A673 (cell line): Measurements from ENCODE around the gene CORO2A. TPM values are rescaled to one million over a fixed set of nuclear protein-coding genes. Genes with fewer than 3 reads are reported as not detected.

ENCODE experiments used
- BruUV-seq: library from RNA; stranded (reverse); fragments of 400-500 nt; replicated peaks from 2 replicates; lab custom pipeline; 2021; lab: Mats Ljungman, UMichigan
- CTCF ChIA-PET: fragments of 300-600 bp; sonication (Branson Sonifier 250); formaldehyde crosslinking; loops from one replicate; lab custom pipeline; 2022; ENCODE audit warnings: antibody characterized with exemption; lab: Charles Lee
- POLR2A ChIA-PET: fragments of 300-600 bp; sonication (Branson Sonifier 250); formaldehyde crosslinking; loops from one replicate; lab custom pipeline; 2022; ENCODE audit warnings: antibody characterized with exemption; ENCODE audit not compliant: low non-redundant PET; lab: Charles Lee
- DNase-seq: peaks from one replicate; pipeline ENCODE4 v3.0.0-alpha.2; 2015; ENCODE audit warnings: low spot score
- H3K27ac ChIP-seq: fragments of 200-600 bp; sonication (generic); 2 replicates; pipeline ENCODE4 v1.5.1; 2016; ENCODE audit warnings: mixed run types, low read depth, mild to moderate bottlenecking, mixed read lengths, antibody characterized with exemption, low read length; ENCODE audit not compliant: poor library complexity, severe bottlenecking
- H3K27me3 ChIP-seq: fragments of 200-600 bp; sonication (generic); replicated peaks from 2 replicates; pipeline ENCODE4 v1.6.1; 2017; ENCODE audit warnings: mixed run types, low read depth, mild to moderate bottlenecking, mixed read lengths, antibody characterized with exemption, low read length; ENCODE audit not compliant: insufficient read depth, poor library complexity
- H3K36me3 ChIP-seq: fragments of 200-600 bp; sonication (generic); 2 replicates; pipeline ENCODE4 v1.6.1; 2016; ENCODE audit warnings: mixed run types, mild to moderate bottlenecking, mixed read lengths, antibody characterized with exemption, low read length; ENCODE audit not compliant: insufficient read depth, poor library complexity, severe bottlenecking
- H3K4me1 ChIP-seq: fragments of 200-600 bp; sonication (generic); 2 replicates; pipeline ENCODE4 v1.6.1; 2017; ENCODE audit warnings: mixed run types, mild to moderate bottlenecking, mixed read lengths, antibody characterized with exemption, low read length; ENCODE audit not compliant: insufficient read depth, poor library complexity, severe bottlenecking
- H3K4me3 ChIP-seq: fragments of 200-600 bp; sonication (generic); 2 replicates; pipeline ENCODE4 v1.5.1; 2016; ENCODE audit warnings: low read depth, mixed run types, mild to moderate bottlenecking, mixed read lengths, low read length; ENCODE audit not compliant: poor library complexity, severe bottlenecking
- H3K9me3 ChIP-seq: fragments of 200-600 bp; sonication (generic); 2 replicates; pipeline ENCODE4 v1.6.1; 2016; ENCODE audit warnings: mixed run types, low read depth, mild to moderate bottlenecking, mixed read lengths, antibody characterized with exemption, low read length; ENCODE audit not compliant: poor library complexity, severe bottlenecking
- CTCF ChIP-seq: fragments of 300-800, 200-600 bp; sonication (generic); conservative IDR thresholded peaks from 2 replicates; pipeline ENCODE4 v1.5.1; 2017; ENCODE audit warnings: low read depth, mild to moderate bottlenecking, antibody characterized with exemption, low read length, moderate library complexity, mixed read lengths
- EZH2 ChIP-seq: fragments of 200-600 bp; sonication (generic); IDR thresholded peaks from 2 replicates; pipeline ENCODE4 v1.6.1; 2017; ENCODE audit warnings: borderline replicate concordance, low read depth, mild to moderate bottlenecking, mixed read lengths, antibody characterized with exemption, low read length; ENCODE audit not compliant: poor library complexity, severe bottlenecking
- intact Hi-C: fragments of 100-400 bp; cut with micrococcal nuclease; formaldehyde crosslinking; loops from one replicate; pipeline ENCODE4 v1.10.0; 2022; ENCODE audit not compliant: unreplicated experiment
- total RNA-seq: library from RNA; stranded (reverse); gene quantifications from 2 replicates; pipeline ENCODE4 v1.2.3, GENCODE V29; 2021

CORO2A gene
- total RNA-seq, 1 experiment from 2014 or later = 0.52 TPM

- H3K4me3 ChIP-seq = no peak overlapping the region
- no peaks in the 10 kb centered on the region for H3K4me1 ChIP-seq
- intact Hi-C loops = loop anchor here (5.0 kb wide), 2 partner anchors 129 to 566 kb away; no protein-coding TSS in a partner anchor
- H3K36me3 ChIP-seq = no peaks in the 10 kb centered on the region
- DNase-seq = no peak
- no peak overlapping the region for H3K27ac ChIP-seq
- POLR2A ChIA-PET = no interaction called here
- no peaks in the 10 kb centered on the region for H3K27me3 ChIP-seq
- no peaks in the 10 kb centered on the region for H3K9me3 ChIP-seq
- no TSS peak for BruUV-seq
- CTCF ChIA-PET = no interaction called here
- TF ChIP-seq CTCF (no peak), EZH2 (no peak)
Measured at GRCh38 chr9:98206754-98207153, 14.3 kb upstream of the CORO2A start.

- POLR2A ChIA-PET = no interaction called here
- Histone ChIP-seq H3K36me3 (no peaks in the 10 kb centered on the region), H3K9me3 (no peaks in the 10 kb centered on the region), H3K4me1 (no peaks in the 10 kb centered on the region), H3K27me3 (no peaks in the 10 kb centered on the region), H3K27ac (no peak overlapping the region), H3K4me3 (no peak overlapping the region)
- no peak for DNase-seq
- TF ChIP-seq CTCF (no peak), EZH2 (no peak)
- CTCF ChIA-PET = no interaction called here
- BruUV-seq = no TSS peak
- intact Hi-C loops = loop anchor here (1.0 to 5.0 kb wide), 3 partner anchors 59 to 568 kb away; no protein-coding TSS in a partner anchor
Measured at GRCh38 chr9:98204692-98205091, 12.3 kb upstream of the CORO2A start.

GRCh38 chr9:98203153-98203552 lies 10.7 kb upstream of the CORO2A start:
- H3K4me3 ChIP-seq = no peak overlapping the region
- intact Hi-C loops = no loop called here
- POLR2A ChIA-PET = no interaction called here
- no peak overlapping the region for H3K27ac ChIP-seq
- no TSS peak for BruUV-seq
- CTCF ChIA-PET = no interaction called here
- no peaks in the 10 kb centered on the region for H3K27me3 ChIP-seq
- no peaks in the 10 kb centered on the region for H3K4me1 ChIP-seq
- no peaks in the 10 kb centered on the region for H3K36me3 ChIP-seq
- H3K9me3 ChIP-seq = no peaks in the 10 kb centered on the region
- TF ChIP-seq EZH2 (no peak), CTCF (no peak)
- no peak for DNase-seq
